Lung (tissue), 12 donors: Measurements from ENCODE around the gene MIER1. TPM values are rescaled to one million over a fixed set of nuclear protein-coding genes. Genes with fewer than 3 reads are reported as not detected.

Source experiments
- ATAC-seq: fragments of 200-7000 bp; cut with Tn5 transposase; one replicate; pipeline ENCODE4 v1.9.1; 2020; ENCODE audit warnings: moderate number of reproducible peaks; ENCODE audit not compliant: insufficient read depth, low FRiP score
- DNase-seq, 3 donors: peaks; one replicate each; pipeline ENCODE4 v3.0.0-alpha.2; 2013 to 2017
- H3K27ac ChIP-seq, 2 donors: one replicate each; pipeline ENCODE4 v1.5.1; 2013; ENCODE audit warnings: mild to moderate bottlenecking in 2 of 2, moderate library complexity in 2 of 2, control low read depth in 1 of 2, inconsistent platforms in 1 of 2, low read depth in 1 of 2, low read length in 1 of 2
- H3K27me3 ChIP-seq, 3 donors: one replicate each; pipeline ENCODE4 v1.5.1; 2013; ENCODE audit warnings: low read length in 2 of 3; ENCODE audit not compliant: control insufficient read depth in 3 of 3, insufficient read depth in 3 of 3
- H3K36me3 ChIP-seq, 4 donors: one replicate each; pipeline ENCODE4 v1.5.1; 2013; ENCODE audit warnings: low read length in 4 of 4, mild to moderate bottlenecking in 1 of 4, moderate library complexity in 1 of 4; ENCODE audit not compliant: control insufficient read depth in 4 of 4, insufficient read depth in 4 of 4
- H3K4me1 ChIP-seq, 5 donors: one replicate each; pipeline ENCODE4 v1.5.1; 2013; ENCODE audit warnings: low read length in 5 of 5, mild to moderate bottlenecking in 2 of 5, moderate library complexity in 1 of 5; ENCODE audit not compliant: control insufficient read depth in 5 of 5, insufficient read depth in 5 of 5
- H3K4me3 ChIP-seq: one replicate; pipeline ENCODE4 v1.5.1; 2013; ENCODE audit warnings: mild to moderate bottlenecking, control low read depth, moderate library complexity
- H3K9ac ChIP-seq, 2 donors: one replicate each; pipeline ENCODE4 v1.5.1; 2013; ENCODE audit warnings: low read length in 2 of 2, control low read depth in 1 of 2; ENCODE audit not compliant: insufficient read depth in 1 of 2
- H3K9me3 ChIP-seq, 4 donors: one replicate each; pipeline ENCODE4 v1.5.1; 2013; ENCODE audit warnings: low read length in 3 of 4, mild to moderate bottlenecking in 1 of 4, moderate library complexity in 1 of 4; ENCODE audit not compliant: control insufficient read depth in 4 of 4, insufficient read depth in 3 of 4
- WGBS, 2 donors: extraction: QIAGEN DNeasy Blood & Tissue Kit; methylation state at CpG; one replicate each; pipeline ENCODE4 v1.1.7; 2013; 5-methylcytosine and 5-hydroxymethylcytosine counted together
- polyA plus RNA-seq, 2 donors: library from polyadenylated mRNA; stranded (reverse); fragments of 200-250 nt; gene quantifications; one replicate each; pipeline ENCODE4 v1.2.1, GENCODE V29; 2013
- total RNA-seq, 2 donors: library from RNA; depleted of rRNA in 1 of 2; stranded (reverse); fragments of >200 nt in 1 of 2; gene quantifications; one replicate each; pipeline ENCODE4 v1.2.1, GENCODE V29; 2014 to 2021
- TF ChIP-seq, protein P1 (sequence below): IDR thresholded peaks from 2 replicates; pipeline ENCODE4 v1.5.1; 2012; ENCODE audit warnings: mild to moderate bottlenecking; ENCODE audit errors: control extremely low read depth, extremely low read depth
- donor health status: control.
- donor health status: control.
- donor health status: Bipolar disorder and iron deficiency.
- donor health status: healthy.
- donor health status: DM: yes; HTN: yes; CAD: no.

The MIER1 gene
- total and polyA plus RNA-seq, 4 donors, result 12.6 to 42.4 (median 21.5) TPM

GRCh38 chr1:66999640-67000400 is 75.0 kb downstream of the MIER1 start:
- DNase-seq (no peak), ATAC-seq (no peak)
- Histone ChIP-seq H3K4me3 (no peak overlapping the region), H3K36me3 (peaks cover 5 to 27% (median 12%) of the 10 kb centered on the region in 4 donors), H3K27me3 (no peaks in the 10 kb centered on the region), H3K4me1 (peaks cover 0 to 16% (median 0%) of the 10 kb centered on the region in 5 donors), H3K27ac (no peak overlapping the region), H3K9ac (no peak overlapping the region), H3K9me3 (no peaks in the 10 kb centered on the region)
- TF ChIP-seq, protein P1, sequence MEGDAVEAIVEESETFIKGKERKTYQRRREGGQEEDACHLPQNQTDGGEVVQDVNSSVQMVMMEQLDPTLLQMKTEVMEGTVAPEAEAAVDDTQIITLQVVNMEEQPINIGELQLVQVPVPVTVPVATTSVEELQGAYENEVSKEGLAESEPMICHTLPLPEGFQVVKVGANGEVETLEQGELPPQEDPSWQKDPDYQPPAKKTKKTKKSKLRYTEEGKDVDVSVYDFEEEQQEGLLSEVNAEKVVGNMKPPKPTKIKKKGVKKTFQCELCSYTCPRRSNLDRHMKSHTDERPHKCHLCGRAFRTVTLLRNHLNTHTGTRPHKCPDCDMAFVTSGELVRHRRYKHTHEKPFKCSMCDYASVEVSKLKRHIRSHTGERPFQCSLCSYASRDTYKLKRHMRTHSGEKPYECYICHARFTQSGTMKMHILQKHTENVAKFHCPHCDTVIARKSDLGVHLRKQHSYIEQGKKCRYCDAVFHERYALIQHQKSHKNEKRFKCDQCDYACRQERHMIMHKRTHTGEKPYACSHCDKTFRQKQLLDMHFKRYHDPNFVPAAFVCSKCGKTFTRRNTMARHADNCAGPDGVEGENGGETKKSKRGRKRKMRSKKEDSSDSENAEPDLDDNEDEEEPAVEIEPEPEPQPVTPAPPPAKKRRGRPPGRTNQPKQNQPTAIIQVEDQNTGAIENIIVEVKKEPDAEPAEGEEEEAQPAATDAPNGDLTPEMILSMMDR, result no peak
- 52 to 76% methylated on average over 7 of the region's 7 CpGs for WGBS, 2 donors

- H3K9me3 ChIP-seq, result no peaks in the 10 kb centered on the region
- peaks cover 0 to 26% (median 0%) of the 10 kb centered on the region in 5 donors for H3K4me1 ChIP-seq
- TF ChIP-seq, protein P1, result no peak
- no peak overlapping the region for H3K4me3 ChIP-seq
- no peaks in the 10 kb centered on the region for H3K27me3 ChIP-seq
- ATAC-seq (no peak), DNase-seq (no peak)
- peak overlapping the region in 1 of 2 donors; percentile 26 for H3K27ac ChIP-seq
- peaks cover 2 to 24% (median 12%) of the 10 kb centered on the region in 4 donors for H3K36me3 ChIP-seq
- no peak overlapping the region for H3K9ac ChIP-seq
- 75 to 79% methylated on average over 5 of the region's 5 CpGs for WGBS, 2 donors
Measured at GRCh38 chr1:67001682-67002425, 77.1 kb downstream of the MIER1 start.

- TF ChIP-seq, protein P1, result no peak
- Histone ChIP-seq H3K27ac (no peak overlapping the region), H3K4me3 (no peak overlapping the region), H3K27me3 (no peaks in the 10 kb centered on the region), H3K36me3 (peaks cover 0 to 22% (median 16%) of the 10 kb centered on the region in 4 donors), H3K9ac (no peak overlapping the region), H3K9me3 (no peaks in the 10 kb centered on the region), H3K4me1 (peaks cover 0 to 28% (median 0%) of the 10 kb centered on the region in 5 donors)
- ATAC-seq (no peak), DNase-seq (no peak)
- 61 to 68% methylated on average over 1 of the region's 1 CpG for WGBS, 2 donors
Measured at GRCh38 chr1:67004176-67004575, 79.4 kb downstream of the MIER1 start.
